CD14-positive monocyte (primary cell): ENCODE data around the gene DCN. TPM values are rescaled to one million over a fixed set of nuclear protein-coding genes. Genes with fewer than 3 reads are reported as not detected.

Experiments
- DNase-seq, 3 donors: peaks; one replicate each; pipeline ENCODE4 v3.0.0-alpha.2; 2011 to 2022
- H2AFZ ChIP-seq: 2 replicates; pipeline ENCODE4 v1.6.0; 2012; ENCODE audit warnings: mild to moderate bottlenecking, low read depth, low read length, inconsistent platforms; ENCODE audit not compliant: insufficient read depth, poor library complexity, severe bottlenecking
- H3K27ac ChIP-seq, 2 donors: 1 replicate in 1 of 2; 2 replicates in 1 of 2; pipeline ENCODE4 v1.5.1; 2012 to 2013; ENCODE audit warnings: low read length in 2 of 2, control low read depth in 1 of 2, inconsistent platforms in 1 of 2, low read depth in 1 of 2, mild to moderate bottlenecking in 1 of 2
- H3K27me3 ChIP-seq, 2 donors: one replicate each; pipeline versions ENCODE4 v1.6.0 to v1.6.1; 2011 to 2013; ENCODE audit warnings: low read length in 2 of 2; ENCODE audit not compliant: control insufficient read depth in 2 of 2, insufficient read depth in 2 of 2
- H3K36me3 ChIP-seq, 2 donors: replicated peaks in 1 of 2; 1 replicate in 1 of 2; 2 replicates in 1 of 2; pipeline versions ENCODE4 v1.5.1 to v1.6.1; 2012 to 2013; ENCODE audit warnings: low read length in 2 of 2, control low read depth in 1 of 2, inconsistent platforms in 1 of 2, mild to moderate bottlenecking in 1 of 2; ENCODE audit not compliant: insufficient read depth in 2 of 2, control insufficient read depth in 1 of 2
- H3K4me1 ChIP-seq, 2 donors: 1 replicate in 1 of 2; 2 replicates in 1 of 2; pipeline versions ENCODE4 v1.5.1 to v1.6.1; 2012 to 2013; ENCODE audit warnings: low read length in 2 of 2, control low read depth in 1 of 2, inconsistent platforms in 1 of 2, mild to moderate bottlenecking in 1 of 2, moderate library complexity in 1 of 2; ENCODE audit not compliant: insufficient read depth in 2 of 2, control insufficient read depth in 1 of 2
- H3K4me2 ChIP-seq: replicated peaks from 2 replicates; pipeline ENCODE3; 2012; ENCODE audit warnings: low read length, moderate library complexity, mild to moderate bottlenecking; ENCODE audit not compliant: poor library complexity, severe bottlenecking; ENCODE audit errors: extremely low read depth
- H3K4me3 ChIP-seq, 3 experiments: fragments of 200-600 bp in 1 of 3; sonication (generic) in 1 of 3; replicated peaks in 1 of 3; 1 replicate in 2 of 3; 2 replicates in 1 of 3; pipeline ENCODE4 v1.5.1; 2011 to 2013; ENCODE audit warnings: low read length in 3 of 3, mild to moderate bottlenecking in 3 of 3, control low read depth in 2 of 3, low read depth in 2 of 3, inconsistent platforms in 1 of 3, moderate library complexity in 1 of 3
- H3K79me2 ChIP-seq: 2 replicates; pipeline ENCODE4 v1.6.0; 2012; ENCODE audit warnings: mild to moderate bottlenecking, control low read depth, inconsistent platforms, low read length, moderate library complexity; ENCODE audit not compliant: insufficient read depth
- H3K9ac ChIP-seq: 2 replicates; pipeline ENCODE4 v1.6.0; 2017; ENCODE audit warnings: low read length, mild to moderate bottlenecking; ENCODE audit not compliant: insufficient read depth, poor library complexity, severe bottlenecking
- H3K9me3 ChIP-seq, 2 donors: replicated peaks in 1 of 2; 1 replicate in 1 of 2; 2 replicates in 1 of 2; pipeline versions ENCODE4 v1.5.1 to v1.6.1; 2012 to 2013; ENCODE audit warnings: low read length in 2 of 2, control low read depth in 1 of 2; ENCODE audit not compliant: control insufficient read depth in 1 of 2, insufficient read depth in 1 of 2
- H4K20me1 ChIP-seq: 2 replicates; pipeline ENCODE4 v1.6.0; 2012; ENCODE audit warnings: mild to moderate bottlenecking, low read length, control low read depth, moderate library complexity; ENCODE audit not compliant: insufficient read depth
- H3K27ac Mint-ChIP-seq, 7 donors: one replicate each; pipeline ENCODE4 v1.8.0; 2020; ENCODE audit warnings: mild to moderate bottlenecking in 7 of 7, mixed read lengths in 7 of 7, moderate library complexity in 6 of 7, inconsistent platforms in 2 of 7
- H3K27me3 Mint-ChIP-seq, 3 donors: one replicate each; pipeline ENCODE4 v1.8.0; 2021 to 2022; ENCODE audit warnings: low read depth in 3 of 3, mild to moderate bottlenecking in 3 of 3, mixed read lengths in 3 of 3, moderate library complexity in 3 of 3, inconsistent platforms in 1 of 3
- H3K36me3 Mint-ChIP-seq, 2 donors: one replicate each; pipeline ENCODE4 v1.8.0; 2020; ENCODE audit warnings: mixed read lengths in 2 of 2, inconsistent platforms in 1 of 2, mild to moderate bottlenecking in 1 of 2
- H3K4me1 Mint-ChIP-seq: one replicate; pipeline ENCODE4 v1.8.0; 2020; ENCODE audit warnings: mild to moderate bottlenecking, mixed read lengths
- H3K4me3 Mint-ChIP-seq, 2 donors: one replicate each; pipeline ENCODE4 v1.8.0; 2020; ENCODE audit warnings: mild to moderate bottlenecking in 2 of 2, mixed read lengths in 2 of 2, moderate library complexity in 1 of 2
- H3K9me3 Mint-ChIP-seq, 7 donors: one replicate each; pipeline ENCODE4 v1.8.0; 2020 to 2022; ENCODE audit warnings: mixed read lengths in 7 of 7, mild to moderate bottlenecking in 6 of 7, moderate library complexity in 6 of 7, inconsistent platforms in 2 of 7
- CTCF ChIP-seq: fragments of 200-600 bp; IDR thresholded peaks from one replicate; pipeline ENCODE4 v1.8.0; 2022; ENCODE audit warnings: antibody characterized with exemption, mild to moderate bottlenecking
- WGBS: methylation state at CpG from one replicate; pipeline ENCODE4 v1.1.5; 2013; ENCODE audit warnings: missing lambda C conversion rate; ENCODE audit not compliant: insufficient coverage; 5-methylcytosine and 5-hydroxymethylcytosine counted together
- intact Hi-C, 2 donors: fragments of 100-400 bp; cut with micrococcal nuclease; formaldehyde crosslinking; loops; one replicate each; pipeline versions ENCODE4 v1.15.0 to v1.15.1; 2023
- polyA plus RNA-seq, 3 donors: library from polyadenylated mRNA; depleted of rRNA in 1 of 3; unstranded in 2 of 3; stranded (reverse) in 1 of 3; fragments of 300-500 nt in 2 of 3; fragments of >200 nt in 1 of 3; fragmentation: Illumina TruSeq in 2 of 3; gene quantifications; 1 replicate in 2 of 3; 2 replicates in 1 of 3; pipeline ENCODE4 v1.2.3, GENCODE V29; 2012 to 2021

DCN gene
- polyA plus RNA-seq, 3 donors: not detected

- no peak for TF ChIP-seq CTCF
- no peaks in the 10 kb centered on the region for H3K4me1 Mint-ChIP-seq
- no CpG with 5 or more reads among the region's 2 CpGs for WGBS
Observed at GRCh38 chr12:91191513-91192111, 9.0 kb upstream of the DCN start.

GRCh38 chr12:91189516-91189915 is 6.9 kb upstream of the DCN start:
- DNase-seq: no peak
- intact Hi-C loops: no loop called here
- no peaks in the 10 kb centered on the region for H3K79me2 ChIP-seq
- WGBS: 100% methylated on average over 1 of the region's 3 CpGs
- H3K4me3 ChIP-seq: no peak overlapping the region
- no peaks in the 10 kb centered on the region for H3K36me3 Mint-ChIP-seq
- H4K20me1 ChIP-seq: no peaks in the 10 kb centered on the region
- no peak for TF ChIP-seq CTCF
- no peaks in the 10 kb centered on the region for H3K4me1 ChIP-seq
- no peaks in the 10 kb centered on the region for H3K27me3 Mint-ChIP-seq
- H3K9ac ChIP-seq: no peak overlapping the region
- no peak overlapping the region for H3K27ac Mint-ChIP-seq
- H3K36me3 ChIP-seq: no peaks in the 10 kb centered on the region
- H3K4me3 Mint-ChIP-seq: no peak overlapping the region
- H3K9me3 Mint-ChIP-seq: peaks cover 0 to 5% (median 0%) of the 10 kb centered on the region in 7 donors
- H3K4me1 Mint-ChIP-seq: no peaks in the 10 kb centered on the region
- H3K27ac ChIP-seq: no peak overlapping the region
- no peak overlapping the region for H2AFZ ChIP-seq
- no peaks in the 10 kb centered on the region for H3K27me3 ChIP-seq
- no peak overlapping the region for H3K4me2 ChIP-seq
- H3K9me3 ChIP-seq: no peaks in the 10 kb centered on the region

More at GRCh38 chr12:91191513-91192111, 9.0 kb upstream of the DCN start:
- Histone ChIP-seq H3K27me3 (no peaks in the 10 kb centered on the region), H3K27ac (no peak overlapping the region), H3K9ac (no peak overlapping the region), H3K4me1 (no peaks in the 10 kb centered on the region), H4K20me1 (no peaks in the 10 kb centered on the region), H2AFZ (no peak overlapping the region), H3K36me3 (no peaks in the 10 kb centered on the region), H3K4me2 (no peak overlapping the region), H3K9me3 (no peaks in the 10 kb centered on the region), H3K4me3 (no peak overlapping the region), H3K79me2 (no peaks in the 10 kb centered on the region)
- DNase-seq: no peak
- H3K4me3 Mint-ChIP-seq: no peak overlapping the region
- H3K9me3 Mint-ChIP-seq: peaks cover 0 to 5% (median 2%) of the 10 kb centered on the region in 7 donors
- H3K27me3 Mint-ChIP-seq: no peaks in the 10 kb centered on the region
- no peak overlapping the region for H3K27ac Mint-ChIP-seq
- H3K36me3 Mint-ChIP-seq: no peaks in the 10 kb centered on the region
- intact Hi-C loops: no loop called here
